ENCODE results near the gene PPP2R3A. TPM values are rescaled to one million over a fixed set of nuclear protein-coding genes. Genes with fewer than 3 reads are reported as not detected.
A peak's percentile ranks its signal among the peaks of the same experiment; 100 is the strongest.
"Not testable (repeated sequence)": the region's sequence is repeated elsewhere in the genome, so short reads cannot be mapped to it uniquely, and the experiment has no call there.

PPP2R3A gene
- total and polyA plus RNA-seq, 2 experiments from 2014 or later, result 14.2 to 21.0 TPM

GRCh38 chr3:135927155-135927554 lies 38.4 kb upstream of the PPP2R3A start:
- TF ChIP-seq EZH2phosphoT487 (IDR thresholded peaks at IDR 0.05; ENCODE audit: insufficient read depth, low read depth), result no peak
- Histone ChIP-seq H3K9me2 (ENCODE audit: insufficient read depth) (no peaks in the 10 kb centered on the region), H3K4me3 (no peak overlapping the region), H3K4me1 (ENCODE audit: insufficient read depth) (peaks cover 18% of the 10 kb centered on the region), H3K9ac (no peak overlapping the region), H3F3A (ENCODE audit: insufficient read depth) (peaks cover 25% of the 10 kb centered on the region), H4K20me1 (ENCODE audit: insufficient read depth) (no peaks in the 10 kb centered on the region), H3K27ac (peak overlapping the region; percentile 50; the same call in 1 of the 2 replicates), H2AFZ (0 out of 2 replicates have a peak overlapping the region, but pooled peaks have one; percentile 31), H3K4me2 (ENCODE audit: unreplicated experiment) (peak overlapping the region; percentile 12), H3K79me2 (ENCODE audit: insufficient read depth) (no peaks in the 10 kb centered on the region), H3K27me3 (replicated peaks; ENCODE audit: insufficient read depth) (no peaks in the 10 kb centered on the region), H3K36me3 (ENCODE audit: low read depth) (no peaks in the 10 kb centered on the region), H3K9me3 (ENCODE audit: low read depth) (no peaks in the 10 kb centered on the region)
- WGBS, 2 experiments (ENCODE audit: low coverage in 1 of 2, low lambda C conversion rate in 2 of 2, missing lambda C conversion rate in 2 of 2), result 0 to 10% methylated on average over 1 of the region's 1 CpG
- in situ Hi-C loops (cut with MboI), result no loop called here
- peak; percentile 90 for DNase-seq

- DNase-seq, result peak; percentile 88
- Histone ChIP-seq H3K9me2 (ENCODE audit: insufficient read depth) (no peaks in the 10 kb centered on the region), H4K20me1 (ENCODE audit: insufficient read depth) (no peaks in the 10 kb centered on the region), H3K27ac (peak overlapping the region; percentile 38), H3K4me1 (ENCODE audit: insufficient read depth) (peaks cover 18% of the 10 kb centered on the region), H2AFZ (peak overlapping the region; percentile 34), H3K9ac (no peak overlapping the region), H3K9me3 (ENCODE audit: low read depth) (no peaks in the 10 kb centered on the region), H3K79me2 (ENCODE audit: insufficient read depth) (no peaks in the 10 kb centered on the region), H3K27me3 (replicated peaks; ENCODE audit: insufficient read depth) (no peaks in the 10 kb centered on the region), H3K4me2 (ENCODE audit: unreplicated experiment) (peak overlapping the region; percentile 20), H3K4me3 (no peak overlapping the region), H3F3A (ENCODE audit: insufficient read depth) (peaks cover 25% of the 10 kb centered on the region), H3K36me3 (ENCODE audit: low read depth) (no peaks in the 10 kb centered on the region)
- in situ Hi-C loops (cut with MboI), result no loop called here
- no peak for TF ChIP-seq EZH2 (IDR thresholded peaks at IDR 0.05; ENCODE audit: insufficient read depth, poor library complexity, severe bottlenecking)
- no peak for TF ChIP-seq EZH2phosphoT487 (IDR thresholded peaks at IDR 0.05; ENCODE audit: insufficient read depth, low read depth)
- WGBS, 2 experiments (ENCODE audit: low coverage in 1 of 2, low lambda C conversion rate in 2 of 2, missing lambda C conversion rate in 2 of 2), result 17 to 18% methylated on average over 1 of the region's 1 CpG
These were observed 35.9 kb upstream of the PPP2R3A start for GRCh38 chr3:135929670-135930069.

GRCh38 chr3:135930255-135930654 lies 35.3 kb upstream of the PPP2R3A start:
- H3K4me3 ChIP-seq, result no peak overlapping the region
- H4K20me1 ChIP-seq (ENCODE audit: insufficient read depth), result no peaks in the 10 kb centered on the region
- peak overlapping the region; percentile 20 for H3K4me2 ChIP-seq (ENCODE audit: unreplicated experiment)
- no peaks in the 10 kb centered on the region for H3K9me3 ChIP-seq (ENCODE audit: low read depth)
- in situ Hi-C loops (cut with MboI), result no loop called here
- peak; percentile 16 for DNase-seq
- no peaks in the 10 kb centered on the region for H3K27me3 ChIP-seq (replicated peaks; ENCODE audit: insufficient read depth)
- H3K4me1 ChIP-seq (ENCODE audit: insufficient read depth), result peaks cover 18% of the 10 kb centered on the region
- no peak overlapping the region for H3K9ac ChIP-seq
- no peaks in the 10 kb centered on the region for H3K36me3 ChIP-seq (ENCODE audit: low read depth)
- no peaks in the 10 kb centered on the region for H3K79me2 ChIP-seq (ENCODE audit: insufficient read depth)
- TF ChIP-seq EZH2phosphoT487 (IDR thresholded peaks at IDR 0.05; ENCODE audit: insufficient read depth, low read depth) (no peak), EZH2 (IDR thresholded peaks at IDR 0.05; ENCODE audit: insufficient read depth, poor library complexity, severe bottlenecking) (no peak)
- peak overlapping the region; percentile 34 for H2AFZ ChIP-seq
- peaks cover 25% of the 10 kb centered on the region for H3F3A ChIP-seq (ENCODE audit: insufficient read depth)
- peak overlapping the region; percentile 38 for H3K27ac ChIP-seq
- H3K9me2 ChIP-seq (ENCODE audit: insufficient read depth), result no peaks in the 10 kb centered on the region
- 55 to 57% methylated on average over 1 of the region's 1 CpG for WGBS, 2 experiments (ENCODE audit: low coverage in 1 of 2, low lambda C conversion rate in 2 of 2, missing lambda C conversion rate in 2 of 2)

- H3K4me3 ChIP-seq; H2AFZ ChIP-seq; H3K4me2 ChIP-seq (ENCODE audit: unreplicated experiment); H3K4me1 ChIP-seq (ENCODE audit: insufficient read depth); in situ Hi-C loops (cut with MboI); H3K9me2 ChIP-seq (ENCODE audit: insufficient read depth); H3K27ac ChIP-seq; DNase-seq; H4K20me1 ChIP-seq (ENCODE audit: insufficient read depth); H3K9me3 ChIP-seq (ENCODE audit: low read depth); H3K36me3 ChIP-seq (ENCODE audit: low read depth); H3K27me3 ChIP-seq (replicated peaks; ENCODE audit: insufficient read depth); H3K79me2 ChIP-seq (ENCODE audit: insufficient read depth); H3F3A ChIP-seq (ENCODE audit: insufficient read depth); H3K9ac ChIP-seq: not testable (repeated sequence)
- 69 to 77% methylated on average over 5 of the region's 5 CpGs for WGBS, 2 experiments (ENCODE audit: low coverage in 1 of 2, low lambda C conversion rate in 2 of 2, missing lambda C conversion rate in 2 of 2)
These were observed 30.4 kb upstream of the PPP2R3A start for GRCh38 chr3:135935171-135935570.

GRCh38 chr3:135937766-135938165 lies 27.8 kb upstream of the PPP2R3A start:
- H3K4me3 ChIP-seq; H3K79me2 ChIP-seq (ENCODE audit: insufficient read depth); H3K36me3 ChIP-seq (ENCODE audit: low read depth); H3K9ac ChIP-seq; H4K20me1 ChIP-seq (ENCODE audit: insufficient read depth); H3K4me1 ChIP-seq (ENCODE audit: insufficient read depth); DNase-seq; H3K27me3 ChIP-seq (replicated peaks; ENCODE audit: insufficient read depth); H3K27ac ChIP-seq; in situ Hi-C loops (cut with MboI); H3F3A ChIP-seq (ENCODE audit: insufficient read depth); H3K4me2 ChIP-seq (ENCODE audit: unreplicated experiment); H3K9me3 ChIP-seq (ENCODE audit: low read depth); H3K9me2 ChIP-seq (ENCODE audit: insufficient read depth); H2AFZ ChIP-seq: not testable (repeated sequence)
- WGBS, 2 experiments (ENCODE audit: low coverage in 1 of 2, low lambda C conversion rate in 2 of 2, missing lambda C conversion rate in 2 of 2), result 87 to 92% methylated on average over 1 of the region's 1 CpG

Data from GM23248 (cell line).